ENCODE measurements around the gene TMEM220.
"Not testable (repeated sequence)": the region's sequence is repeated elsewhere in the genome, so short reads cannot be mapped to it uniquely, and the experiment has no call there.

TMEM220 gene

GRCh38 chr17:10728331-10728892 lies 1.4 kb downstream of the TMEM220 start:
- DNase-seq (ENCODE audit: low read depth in 2 of 2) = no peak

- DNase-seq (ENCODE audit: low read depth in 2 of 2) = no peak
These were observed 2.6 kb downstream of the TMEM220 start for GRCh38 chr17:10727192-10727591.

- no peak for DNase-seq (ENCODE audit: low read depth in 2 of 2)
These were observed 3.6 kb downstream of the TMEM220 start for GRCh38 chr17:10726196-10726595.

GRCh38 chr17:10725262-10725661 lies 4.6 kb downstream of the TMEM220 start:
- no peak for DNase-seq (ENCODE audit: low read depth in 2 of 2)

- no peak for DNase-seq (ENCODE audit: low read depth in 2 of 2)
These were observed 5.2 kb downstream of the TMEM220 start for GRCh38 chr17:10724546-10725195.

GRCh38 chr17:10718547-10718946 lies 11.3 kb downstream of the TMEM220 start:
- DNase-seq (ENCODE audit: low read depth in 2 of 2) = no peak

GRCh38 chr17:10716218-10716617 lies 13.6 kb downstream of the TMEM220 start:
- no peak for DNase-seq (ENCODE audit: low read depth in 2 of 2)

GRCh38 chr17:10713318-10713717 lies 16.5 kb downstream of the TMEM220 start:
- no peak for DNase-seq (ENCODE audit: low read depth in 2 of 2)

GRCh38 chr17:10705727-10706126 lies 24.1 kb downstream of the TMEM220 start:
- DNase-seq (ENCODE audit: low read depth in 2 of 2) = no peak

GRCh38 chr17:10702574-10702973 lies 27.2 kb downstream of the TMEM220 start:
- DNase-seq (ENCODE audit: low read depth in 2 of 2) = no peak

GRCh38 chr17:10699856-10700255 lies 30.0 kb downstream of the TMEM220 start:
- no peak for DNase-seq (ENCODE audit: low read depth in 2 of 2)

- DNase-seq (ENCODE audit: low read depth in 2 of 2) = no peak
These were observed 31.6 kb downstream of the TMEM220 start for GRCh38 chr17:10698096-10698818.

GRCh38 chr17:10697092-10698081 lies 32.4 kb downstream of the TMEM220 start, which contains the start of the genes ADPRM and SCO1:
Gene ADPRM (plus strand): TSS chr17:10697594. CDS start chr17:10704927, 7,333 bp downstream.
Gene SCO1 (minus strand): TSS chr17:10697533. CDS start chr17:10697507, 26 bp downstream.
- DNase-seq (ENCODE audit: low read depth in 2 of 2) = peak; percentile 82 to 84

GRCh38 chr17:10695875-10696407 lies 33.9 kb downstream of the TMEM220 start:
- DNase-seq (ENCODE audit: low read depth in 2 of 2) = not testable (repeated sequence)

GRCh38 chr17:10687499-10687898 lies 42.3 kb downstream of the TMEM220 start:
- no peak for DNase-seq (ENCODE audit: low read depth in 2 of 2)

GRCh38 chr17:10683853-10684252 lies 46.0 kb downstream of the TMEM220 start:
- DNase-seq (ENCODE audit: low read depth in 2 of 2) = no peak

- no peak for DNase-seq (ENCODE audit: low read depth in 2 of 2)
These were observed 47.9 kb downstream of the TMEM220 start for GRCh38 chr17:10681866-10682446.

- DNase-seq (ENCODE audit: low read depth in 2 of 2) = no peak
These were observed 55.1 kb downstream of the TMEM220 start for GRCh38 chr17:10674704-10675103.

- no peak for DNase-seq (ENCODE audit: low read depth in 2 of 2)
These were observed 56.5 kb downstream of the TMEM220 start for GRCh38 chr17:10673312-10673711.

- no peak for DNase-seq (ENCODE audit: low read depth in 2 of 2)
These were observed 61.0 kb downstream of the TMEM220 start for GRCh38 chr17:10668775-10669174.

GRCh38 chr17:10666906-10667305 lies 62.9 kb downstream of the TMEM220 start:
- DNase-seq (ENCODE audit: low read depth in 2 of 2) = no peak
